Fibroblast of villous mesenchyme (primary cell): ENCODE data around the gene PLEKHA7. TPM values are rescaled to one million over a fixed set of nuclear protein-coding genes. Genes with fewer than 3 reads are reported as not detected.
A peak's percentile ranks its signal among the peaks of the same experiment; 100 is the strongest.

Experiments used
- DNase-seq: peaks from one replicate; pipeline ENCODE4 v3.0.0-alpha.2; 2010; ENCODE audit warnings: low read depth
- H3K4me3 ChIP-seq: 2 replicates; pipeline ENCODE4 v1.5.1; 2011; ENCODE audit warnings: low read depth, mild to moderate bottlenecking, low read length
- total RNA-seq: library from RNA; depleted of rRNA; stranded (reverse); fragments of >200 nt; gene quantifications from 2 replicates; pipeline ENCODE4 v1.2.3, GENCODE V29; 2012
- TF ChIP-seq, protein P1 (sequence below): IDR thresholded peaks from 2 replicates; pipeline ENCODE4 v1.5.1; 2012; ENCODE audit warnings: low read depth, mild to moderate bottlenecking, low read length; ENCODE audit not compliant: insufficient read depth

Gene PLEKHA7
- total RNA-seq, 1 donor, result 0.86 TPM

DNA sequence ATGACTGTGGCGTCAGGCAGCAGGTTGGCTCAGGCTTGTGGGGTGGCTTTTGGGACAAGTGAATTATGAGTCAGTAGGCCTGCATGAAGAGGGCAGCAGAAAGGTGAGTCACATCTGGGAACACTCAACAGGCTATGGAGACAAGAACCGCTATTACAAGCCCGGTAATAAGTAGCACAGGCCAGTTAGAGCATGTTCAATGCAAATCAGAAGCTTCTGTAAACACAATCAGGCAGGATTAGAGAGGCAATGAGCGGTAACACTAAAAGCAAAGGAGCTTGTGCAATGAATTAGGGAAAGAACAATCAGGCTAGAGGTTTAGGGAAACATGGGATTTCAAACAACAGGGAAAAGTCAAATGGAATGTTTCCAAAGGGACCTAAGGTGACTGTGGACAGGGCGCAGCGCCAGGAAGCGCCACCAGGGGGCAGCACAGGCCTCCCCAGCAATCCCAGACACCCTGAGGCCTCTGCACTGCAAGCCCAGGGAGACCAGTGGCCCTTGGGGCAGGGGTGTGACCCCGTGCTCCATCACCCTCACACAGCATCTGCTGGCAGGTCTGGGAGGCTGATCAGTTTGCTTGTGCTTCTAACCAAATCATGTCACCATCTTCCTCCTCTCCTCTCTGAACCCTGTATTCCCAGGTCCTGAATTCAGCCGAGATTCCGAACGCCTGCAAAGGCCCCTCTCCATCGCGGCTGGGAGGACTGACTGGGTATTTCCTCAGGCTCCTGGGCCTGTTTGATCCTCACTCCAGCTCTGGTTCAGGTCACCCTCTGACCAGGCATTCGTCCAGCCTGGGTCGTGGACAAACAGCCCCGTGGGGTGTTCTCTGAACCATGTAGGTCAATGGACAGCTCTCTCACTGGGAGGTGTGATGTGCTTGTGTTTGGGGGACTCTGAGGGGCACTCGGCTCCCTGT lies 225.8 kb downstream of the PLEKHA7 start:
- H3K4me3 ChIP-seq, result no peak overlapping the region
- DNase-seq, result peak; percentile 68
- TF ChIP-seq, protein P1, sequence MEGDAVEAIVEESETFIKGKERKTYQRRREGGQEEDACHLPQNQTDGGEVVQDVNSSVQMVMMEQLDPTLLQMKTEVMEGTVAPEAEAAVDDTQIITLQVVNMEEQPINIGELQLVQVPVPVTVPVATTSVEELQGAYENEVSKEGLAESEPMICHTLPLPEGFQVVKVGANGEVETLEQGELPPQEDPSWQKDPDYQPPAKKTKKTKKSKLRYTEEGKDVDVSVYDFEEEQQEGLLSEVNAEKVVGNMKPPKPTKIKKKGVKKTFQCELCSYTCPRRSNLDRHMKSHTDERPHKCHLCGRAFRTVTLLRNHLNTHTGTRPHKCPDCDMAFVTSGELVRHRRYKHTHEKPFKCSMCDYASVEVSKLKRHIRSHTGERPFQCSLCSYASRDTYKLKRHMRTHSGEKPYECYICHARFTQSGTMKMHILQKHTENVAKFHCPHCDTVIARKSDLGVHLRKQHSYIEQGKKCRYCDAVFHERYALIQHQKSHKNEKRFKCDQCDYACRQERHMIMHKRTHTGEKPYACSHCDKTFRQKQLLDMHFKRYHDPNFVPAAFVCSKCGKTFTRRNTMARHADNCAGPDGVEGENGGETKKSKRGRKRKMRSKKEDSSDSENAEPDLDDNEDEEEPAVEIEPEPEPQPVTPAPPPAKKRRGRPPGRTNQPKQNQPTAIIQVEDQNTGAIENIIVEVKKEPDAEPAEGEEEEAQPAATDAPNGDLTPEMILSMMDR, result peak; percentile 97

DNA sequence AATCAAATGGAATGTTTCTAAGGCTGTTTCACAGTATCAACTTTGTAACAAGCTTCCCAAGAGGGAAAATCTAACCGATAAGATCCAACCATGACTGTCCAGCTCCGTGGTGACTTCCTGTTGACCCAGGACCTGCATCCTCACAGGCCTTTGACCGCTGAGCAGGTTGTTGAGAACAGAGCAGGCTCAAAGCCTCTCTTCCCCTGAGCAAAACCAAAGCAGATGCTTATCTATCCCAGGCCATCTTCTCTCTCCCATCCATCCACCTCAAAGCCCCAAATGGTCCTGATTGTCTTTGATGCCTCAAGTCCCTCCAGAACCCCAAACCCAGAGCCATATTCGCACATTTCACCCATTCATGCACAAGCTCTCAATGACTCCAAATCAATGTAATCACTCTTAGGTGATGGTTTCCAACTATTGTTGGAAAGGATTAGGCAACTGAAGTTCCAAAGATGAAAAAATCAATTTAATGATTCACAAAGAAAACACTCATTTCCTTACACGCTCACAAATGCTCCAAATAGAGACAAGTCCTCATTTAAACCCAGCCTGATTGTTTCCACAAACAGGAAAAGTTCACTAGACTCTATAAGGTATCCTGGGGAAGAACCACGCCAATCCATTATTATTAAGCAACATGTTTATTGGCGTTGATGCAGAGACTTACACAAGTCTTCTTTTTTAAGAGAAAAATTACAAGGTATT lies 227.0 kb downstream of the PLEKHA7 start:
- no peak for DNase-seq
- TF ChIP-seq, protein P1, result no peak
- no peak overlapping the region for H3K4me3 ChIP-seq

DNA sequence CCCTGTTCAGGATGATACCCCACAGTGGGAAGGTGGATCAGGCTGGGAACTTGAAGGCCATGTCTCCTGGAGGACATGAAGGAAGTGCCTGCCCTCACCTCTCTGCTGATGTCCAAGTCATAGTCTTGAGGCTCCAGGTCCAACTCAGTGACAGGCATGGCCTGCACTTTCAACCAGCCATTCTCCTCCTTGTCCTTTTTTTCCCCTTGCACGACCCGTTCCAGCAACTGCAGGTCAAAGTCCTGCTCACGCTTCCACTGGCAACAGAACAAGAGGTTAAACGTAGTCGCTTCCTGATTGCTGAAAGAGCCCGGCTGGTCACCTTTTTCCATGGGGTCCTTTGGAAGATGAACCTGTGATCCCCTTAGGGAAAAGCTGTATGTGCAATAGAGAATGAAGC lies 228.1 kb downstream of the PLEKHA7 start:
- no peak for DNase-seq
- TF ChIP-seq, protein P1, result no peak
- no peak overlapping the region for H3K4me3 ChIP-seq

DNA sequence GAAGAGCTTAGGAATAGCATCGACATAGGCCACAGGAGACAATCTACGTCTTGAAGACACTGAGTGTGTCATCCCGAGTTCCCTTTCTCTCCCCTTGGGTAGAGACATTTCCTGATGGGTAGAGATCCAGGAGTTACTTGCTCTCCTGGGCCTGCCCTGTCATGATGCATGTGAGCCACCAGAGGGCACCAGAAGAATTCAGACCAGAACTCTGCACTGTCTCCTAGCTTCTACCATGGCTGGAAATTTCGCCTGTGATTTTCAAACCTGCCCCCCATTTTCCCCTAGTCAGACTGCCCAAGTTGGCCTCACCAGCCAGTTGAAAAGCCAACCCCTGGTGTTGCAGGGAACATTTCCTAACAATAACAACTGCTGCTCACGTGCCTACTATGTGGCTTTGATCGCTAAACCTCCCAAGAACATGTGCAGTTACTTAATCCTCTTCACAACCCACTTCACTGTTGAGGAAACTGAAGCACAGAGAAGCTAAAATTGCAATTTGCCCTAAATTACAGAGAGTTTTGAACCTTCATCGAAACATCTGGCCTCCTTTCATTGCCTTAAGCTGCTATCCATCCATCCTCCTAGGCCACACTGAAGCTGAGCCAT lies 228.6 kb downstream of the PLEKHA7 start:
- H3K4me3 ChIP-seq, result no peak overlapping the region
- peak; percentile 74 for DNase-seq
- TF ChIP-seq, protein P1, result peak; percentile 95

DNA sequence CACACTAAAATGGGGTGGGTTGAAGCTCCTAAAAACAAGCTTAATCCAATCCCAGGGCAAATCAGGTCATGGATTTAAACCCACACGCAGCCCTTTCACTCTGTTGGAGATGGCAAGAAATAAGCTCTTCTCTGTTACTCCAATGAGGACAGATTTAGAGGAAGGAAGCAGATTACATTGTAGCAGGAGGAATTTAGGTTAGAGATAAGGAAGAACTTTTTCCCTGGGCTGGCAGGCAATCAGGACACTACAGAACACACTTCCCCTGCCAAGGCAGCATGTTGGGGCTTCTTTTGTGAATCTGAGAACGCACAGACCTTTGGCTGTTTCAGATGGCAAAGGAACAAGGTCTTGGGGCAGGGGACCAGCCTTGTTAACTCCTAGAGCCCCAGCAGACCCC lies 229.5 kb downstream of the PLEKHA7 start:
- DNase-seq, result no peak
- TF ChIP-seq, protein P1, result no peak
- no peak overlapping the region for H3K4me3 ChIP-seq

DNA sequence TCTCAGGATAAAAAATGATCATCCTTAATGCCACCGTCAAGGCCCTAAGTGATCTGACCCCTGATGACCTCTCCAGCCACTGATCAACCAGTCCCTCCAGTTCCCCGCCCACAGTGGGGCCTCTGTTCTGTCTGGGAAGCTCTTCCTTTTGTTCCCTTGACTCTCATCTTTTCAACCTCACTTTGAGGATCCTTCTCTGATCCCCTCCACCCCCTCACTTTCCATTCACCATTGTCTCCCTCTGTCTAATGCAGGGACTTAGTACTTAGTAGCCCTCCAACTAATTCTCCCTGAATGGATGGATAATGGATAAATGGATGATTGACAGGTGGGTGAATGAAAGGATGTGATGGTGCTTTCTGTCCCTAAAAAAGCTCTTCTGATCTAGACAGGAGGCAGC lies 230.1 kb downstream of the PLEKHA7 start:
- DNase-seq, result no peak
- H3K4me3 ChIP-seq, result no peak overlapping the region
- TF ChIP-seq, protein P1, result no peak
